Measurements from ENCODE around the gene GCFC2. TPM values are rescaled to one million over a fixed set of nuclear protein-coding genes. Genes with fewer than 3 reads are reported as not detected.

Gene GCFC2
- total and polyA plus RNA-seq, 2 of the 13 experiments (the other 11 are each of a cell fraction or from before 2014, with no cell fraction given), result 26.8 to 49.0 TPM

GRCh38 chr2:75646090-75646582 lies 64.6 kb downstream of the GCFC2 start (continued):
- no peak for TF ChIP-seq NR0B2 (CRISPR knock-in tag; IDR thresholded peaks at IDR 0.05)
- no peak for TF ChIP-seq SIN3A (IDR thresholded peaks at IDR 0.05; ENCODE audit: borderline replicate concordance, low read depth, low read length)
- TF ChIP-seq THAP7 (CRISPR knock-in tag; IDR thresholded peaks at IDR 0.05), result no peak
- TF ChIP-seq ZNF766 (CRISPR knock-in tag; IDR thresholded peaks at IDR 0.05; ENCODE audit: borderline replicate concordance), result no peak
- TF ChIP-seq KDM1A (CRISPR knock-in tag; IDR thresholded peaks at IDR 0.05), result peak; percentile 89
- TF ChIP-seq FOXO1 (CRISPR knock-in tag; IDR thresholded peaks at IDR 0.05), result no peak
- TF ChIP-seq ELF4 (CRISPR knock-in tag; IDR thresholded peaks at IDR 0.05; ENCODE audit: borderline replicate concordance), result no peak
- TF ChIP-seq ZNF337 (CRISPR knock-in tag; IDR thresholded peaks at IDR 0.05; ENCODE audit: borderline replicate concordance, low read depth), result peak; percentile 93; the same call in 1 of the 2 replicates
- TF ChIP-seq CSRNP2 (CRISPR knock-in tag; conservative IDR thresholded peaks at IDR 0.05; ENCODE audit: low read depth), result no peak
- 0 out of 2 replicates have a peak, but pooled peaks have one; percentile 71 for TF ChIP-seq ADNP (CRISPR knock-in tag; IDR thresholded peaks at IDR 0.05)
- peak; percentile 72; the same call in 1 of the 2 replicates for TF ChIP-seq ZNF354B (CRISPR knock-in tag; IDR thresholded peaks at IDR 0.05)
- no peak for TF ChIP-seq ZNF142 (CRISPR knock-in tag; IDR thresholded peaks at IDR 0.05)
- no peak for TF ChIP-seq ZNF597 (CRISPR knock-in tag; IDR thresholded peaks at IDR 0.05)
- no peak for TF ChIP-seq HNRNPL (IDR thresholded peaks at IDR 0.05; ENCODE audit: low read depth, low read length)
- 0 out of 2 replicates have a peak, but pooled peaks have one; percentile 1 for TF ChIP-seq ZNF180 (CRISPR knock-in tag; IDR thresholded peaks at IDR 0.05; ENCODE audit: borderline replicate concordance, low read depth)
- TF ChIP-seq ZNF577 (CRISPR knock-in tag; IDR thresholded peaks at IDR 0.05; ENCODE audit: borderline replicate concordance, low read depth), result no peak
- TF ChIP-seq ZNF24 (IDR thresholded peaks at IDR 0.05), result no peak; the same call in 1 of the 2 replicates
- no peak for TF ChIP-seq ERF (CRISPR knock-in tag; IDR thresholded peaks at IDR 0.05)
- no peak for TF ChIP-seq FOXK2 (IDR thresholded peaks at IDR 0.05)
- TF ChIP-seq ZMYM3 (CRISPR knock-in tag; IDR thresholded peaks at IDR 0.05), result peak; percentile 82
- no peak for TF ChIP-seq TRIM24 (CRISPR knock-in tag; IDR thresholded peaks at IDR 0.05)
